Upper lobe of left lung (tissue), 4 donors: ENCODE results near the gene HIF1A.
"Not testable (repeated sequence)": the region's sequence is repeated elsewhere in the genome, so short reads cannot be mapped to it uniquely, and the experiment has no call there.

Experiments used
- CTCF ChIP-seq, 6 experiments: fragments of 450-650 bp in 4 of 6; fragments of 200-600 bp in 2 of 6; sonication (generic) in 2 of 6; IDR thresholded peaks; one replicate each; pipeline ENCODE4 v1.5.1; 2016 to 2019; ENCODE audit warnings: antibody characterized with exemption in 6 of 6
- EP300 ChIP-seq, 4 donors: sonication (generic); formaldehyde crosslinking; IDR thresholded peaks; one replicate each; pipeline ENCODE4 v1.5.1; 2017; ENCODE audit warnings: antibody characterized with exemption in 4 of 4, control low read depth in 2 of 4
- POLR2A ChIP-seq, 4 donors: fragments of 450-650 bp; IDR thresholded peaks; one replicate each; pipeline ENCODE4 v1.5.1; 2016 to 2017; ENCODE audit warnings: antibody characterized with exemption in 4 of 4, mild to moderate bottlenecking in 2 of 4
- POLR2AphosphoS5 ChIP-seq, 2 donors: sonication (generic); formaldehyde crosslinking; IDR thresholded peaks; one replicate each; pipeline ENCODE4 v1.5.1; 2017; ENCODE audit warnings: antibody characterized with exemption in 2 of 2

GRCh38 chr14:61746346-61746745, 51.0 kb downstream of the HIF1A start:
- not testable (repeated sequence) for TF ChIP-seq CTCF, POLR2AphosphoS5, EP300, POLR2A (IDR thresholded peaks at IDR 0.05)
